ENCODE results near the gene SLC2A9. TPM values are rescaled to one million over a fixed set of nuclear protein-coding genes. Genes with fewer than 3 reads are reported as not detected.
A peak's percentile ranks its signal among the peaks of the same experiment; 100 is the strongest.

Gene SLC2A9
- polyA plus RNA-seq (ENCODE audit: insufficient read depth in 1 of 5, insufficient read length in 5 of 5, low replicate concordance in 1 of 5) = 1 to 10 TPM; 2.6 to 5.1 (median 3.4) TPM
- long read RNA-seq, donor 1 = 0 reads
- long read RNA-seq, donor 2 = 0 reads
- long read RNA-seq, donor 3 = 0 reads
- long read RNA-seq, donor 4 = 0 reads
- long read RNA-seq, donor 5 = 0 reads
- long read RNA-seq, donor 6 = 0 reads
- long read RNA-seq, donor 7 = 0 reads
- long read RNA-seq, donor 8 = 0 reads

DNA sequence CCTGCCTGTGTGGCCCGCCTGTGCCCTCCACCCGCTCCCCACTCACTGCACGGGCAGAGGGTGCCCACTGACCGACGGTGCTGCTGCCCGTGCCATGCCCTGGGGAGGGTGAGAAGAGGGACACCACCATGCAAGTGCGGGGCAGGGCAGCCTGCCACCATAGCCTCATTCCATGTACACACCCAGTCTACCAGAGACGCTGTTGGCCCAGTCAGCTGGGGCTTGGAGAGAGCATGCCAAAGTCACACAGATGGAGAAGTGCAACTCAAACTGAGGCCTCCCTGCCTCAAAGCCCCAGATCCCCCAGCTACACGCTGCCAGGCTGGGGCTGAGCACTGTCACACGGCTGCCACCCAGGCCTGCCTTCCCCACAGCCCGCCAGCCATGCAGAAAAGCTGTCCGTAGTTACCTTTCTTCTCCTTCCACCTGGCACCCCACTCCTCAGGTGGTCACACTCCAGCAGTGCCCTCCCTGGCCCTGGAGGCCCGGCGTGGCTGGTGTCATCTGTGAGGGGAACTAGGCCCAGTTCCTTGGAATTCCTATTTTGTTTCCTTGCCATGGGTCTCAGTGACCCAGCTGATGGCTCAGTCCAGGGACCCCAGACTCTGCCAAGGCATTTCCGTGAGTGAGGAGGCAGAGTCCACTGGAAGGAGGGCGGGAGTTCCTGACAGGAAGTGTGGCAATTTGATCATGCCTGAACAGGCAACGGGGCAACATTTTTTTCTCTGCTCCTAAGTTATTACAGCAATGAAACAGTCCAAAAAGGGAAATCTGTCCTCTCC, at the start of gene SLC2A9:
TSS of gene SLC2A9 (minus strand) at position 627 of the 782 bp plus-strand sequence. CDS start at position 559, 68 bp downstream.
- DNase-seq = no peak

DNA sequence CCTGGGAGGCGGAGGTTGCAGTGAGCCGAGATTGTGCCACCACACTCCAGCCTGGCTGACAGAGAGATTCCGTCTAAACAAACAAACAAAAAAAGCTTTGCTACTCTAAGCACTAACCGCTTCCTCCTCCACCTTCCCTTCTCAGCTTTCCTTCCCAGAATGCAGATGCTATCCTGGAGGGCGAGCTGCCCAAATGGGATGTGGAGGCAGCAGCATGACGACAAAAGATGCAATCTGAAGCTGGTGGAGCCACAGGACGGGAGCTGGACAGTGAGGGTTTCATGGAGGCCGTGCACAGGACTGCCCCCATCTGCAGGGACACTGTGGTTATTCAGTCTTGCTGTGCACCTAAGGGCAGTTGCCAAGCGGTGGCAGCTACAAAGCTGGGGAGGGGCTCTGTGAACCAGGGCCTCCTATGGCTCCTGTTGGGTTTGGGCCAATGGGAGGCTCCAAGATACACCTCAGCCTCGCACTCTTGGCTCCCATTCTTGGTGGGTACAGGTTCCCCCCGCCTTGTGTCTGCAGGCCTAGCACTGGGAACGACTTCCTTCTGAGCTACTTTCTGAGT, 47.9 kb upstream of the SLC2A9 start:
- DNase-seq = no peak

DNA sequence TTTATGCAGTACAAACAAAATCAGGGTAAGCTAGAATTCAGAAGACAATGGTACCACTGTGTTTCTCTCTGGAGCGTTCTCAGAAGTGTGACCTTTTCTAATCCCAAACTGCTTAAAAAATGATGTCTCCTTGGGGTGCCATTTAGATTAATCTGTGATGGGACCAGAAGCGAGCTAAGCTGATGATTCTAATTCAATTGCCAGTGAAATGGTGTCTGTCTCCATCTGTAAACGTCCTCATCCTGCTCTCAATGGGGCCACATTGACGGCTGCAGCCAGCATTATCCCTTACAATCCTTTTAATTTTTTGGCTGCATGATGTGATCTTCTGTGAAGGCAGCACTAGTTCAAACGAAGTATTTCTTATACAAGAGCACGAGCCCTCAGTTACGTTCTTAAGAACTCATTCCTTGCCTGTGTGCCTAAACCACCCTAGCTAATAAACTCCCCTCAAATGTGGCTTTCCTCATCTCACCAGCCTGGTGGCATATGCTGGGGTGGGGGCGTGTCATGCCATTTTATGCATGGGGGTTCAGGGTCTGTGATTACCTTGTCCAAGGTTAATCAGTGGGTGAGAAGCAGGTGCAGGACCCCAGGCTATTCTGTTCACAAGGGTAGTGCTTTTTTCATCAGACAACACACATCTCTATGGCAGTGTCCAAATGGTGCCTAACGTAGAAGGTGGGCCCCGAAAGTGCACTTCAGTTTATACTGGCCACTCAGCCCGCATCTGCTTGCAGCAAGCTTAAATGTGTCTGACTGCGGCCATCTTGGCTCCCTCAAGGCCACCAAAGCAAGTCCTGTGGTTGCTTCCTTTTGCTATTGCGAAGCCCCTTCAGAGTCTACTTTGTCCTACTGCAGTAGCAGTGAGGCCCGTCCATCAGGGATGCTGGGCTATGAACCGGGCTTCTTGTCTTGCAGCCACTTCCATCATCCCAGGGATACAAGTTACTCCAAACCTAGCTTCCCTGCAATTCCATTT, 45.7 kb upstream of the SLC2A9 start:
- no peak for DNase-seq

DNA sequence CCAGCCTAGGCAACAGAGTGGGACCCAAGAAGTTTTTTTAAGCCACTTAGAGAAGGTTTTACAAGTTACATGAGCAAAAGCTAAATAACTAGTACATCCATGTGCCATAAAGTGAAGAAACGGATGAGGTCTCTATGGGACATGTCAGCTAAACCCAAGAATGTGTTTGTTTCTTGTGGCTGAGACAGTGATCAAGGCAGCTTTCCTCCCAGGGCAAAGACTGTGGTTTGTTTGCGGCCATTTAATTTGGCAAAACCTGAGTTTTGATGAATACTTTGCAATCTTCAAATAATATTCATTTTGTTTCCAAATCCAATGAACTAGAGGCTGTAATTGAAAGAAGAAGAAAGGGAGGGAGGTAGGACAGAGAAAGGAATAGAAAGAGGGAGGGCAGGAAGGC, 44.9 kb upstream of the SLC2A9 start:
- DNase-seq = no peak

DNA sequence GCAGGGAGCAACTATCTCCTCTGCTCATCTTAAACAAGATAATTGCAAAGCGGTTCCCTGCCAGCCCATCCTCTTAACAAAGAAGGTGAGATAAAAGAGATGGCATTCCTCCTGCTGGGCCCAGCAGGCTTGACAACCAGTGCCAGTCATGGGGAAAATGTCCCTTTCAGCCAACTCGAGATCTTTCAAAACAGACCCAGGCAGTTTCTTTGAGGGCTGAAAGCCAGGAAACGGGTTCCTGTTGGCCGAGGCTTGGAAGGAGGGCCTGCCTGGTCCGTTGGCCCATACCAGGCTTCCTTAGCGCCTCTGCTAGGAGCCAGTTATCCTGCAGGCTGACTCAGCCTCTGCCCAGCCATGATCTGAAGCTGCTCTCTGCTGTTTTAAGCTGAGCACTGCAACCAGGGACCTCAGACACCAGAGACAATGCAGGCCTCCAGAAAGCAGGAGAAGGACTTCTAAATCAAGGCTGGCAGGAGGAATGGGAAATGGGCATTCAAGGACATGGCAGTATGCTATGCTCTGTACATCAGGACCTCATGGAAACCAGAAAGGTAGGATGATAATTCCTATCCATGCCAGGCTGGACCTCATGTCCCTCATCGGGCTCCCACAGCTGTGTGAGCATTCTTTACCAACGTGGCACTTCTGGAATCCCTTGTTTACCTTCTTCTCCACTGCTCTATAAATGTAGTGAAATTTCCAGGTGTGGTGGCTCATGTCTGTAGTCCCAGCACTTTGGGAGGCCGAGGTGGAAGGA, 42.4 kb upstream of the SLC2A9 start:
- DNase-seq = peak; percentile 28 to 38

DNA sequence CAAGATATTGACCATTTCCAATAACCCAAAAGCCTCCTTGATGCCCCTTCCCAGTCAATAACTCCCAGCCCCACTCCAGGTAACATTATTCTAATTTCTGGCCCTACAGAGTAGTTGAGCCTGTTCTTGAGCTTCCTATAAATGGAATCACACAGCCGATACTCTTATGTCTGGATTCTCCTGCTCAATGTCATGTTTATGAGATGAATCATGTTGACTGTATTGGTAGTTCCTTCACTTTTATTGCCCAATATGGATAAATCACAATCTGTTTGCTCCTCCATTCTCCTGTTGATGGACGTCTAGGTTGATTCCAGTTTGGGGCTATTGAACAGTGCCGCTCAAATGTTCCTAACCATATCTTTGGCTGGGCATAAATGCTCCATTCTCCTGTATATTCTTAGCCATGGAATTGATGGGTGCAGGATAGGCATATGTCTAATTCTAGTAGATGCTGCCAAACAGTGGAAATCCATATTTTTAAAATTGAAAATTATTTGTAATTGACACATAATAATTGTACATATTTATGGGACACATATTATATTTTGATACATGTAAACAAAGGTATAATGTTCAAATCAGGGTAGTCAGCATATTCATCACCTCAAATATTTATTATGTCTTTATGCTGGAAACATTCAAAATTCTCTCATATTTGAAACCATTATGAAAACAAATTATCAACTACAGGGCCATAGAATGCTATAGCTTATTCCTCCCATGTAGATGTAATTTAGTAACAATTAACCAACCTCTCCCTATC, 40.5 kb upstream of the SLC2A9 start:
- no peak for DNase-seq

DNA sequence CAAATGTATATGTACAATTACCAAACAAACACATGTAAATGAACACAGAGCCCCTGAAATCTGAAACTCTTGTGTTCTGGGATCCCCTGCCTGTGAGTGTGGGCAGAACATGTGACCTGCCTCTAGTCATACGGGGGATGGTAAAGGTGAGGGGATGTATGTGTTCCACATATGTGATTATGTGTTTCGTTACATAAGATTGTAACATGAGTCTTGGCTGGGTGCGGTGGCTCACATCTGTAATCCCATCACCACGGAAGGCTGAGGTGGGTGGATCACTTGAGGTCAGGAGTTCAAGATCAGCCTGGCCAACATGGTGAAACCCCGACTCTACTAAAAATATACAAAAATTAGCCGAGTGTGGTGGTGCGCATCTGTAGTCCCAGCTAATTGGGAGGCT, 37.1 kb upstream of the SLC2A9 start:
- no peak for DNase-seq

DNA sequence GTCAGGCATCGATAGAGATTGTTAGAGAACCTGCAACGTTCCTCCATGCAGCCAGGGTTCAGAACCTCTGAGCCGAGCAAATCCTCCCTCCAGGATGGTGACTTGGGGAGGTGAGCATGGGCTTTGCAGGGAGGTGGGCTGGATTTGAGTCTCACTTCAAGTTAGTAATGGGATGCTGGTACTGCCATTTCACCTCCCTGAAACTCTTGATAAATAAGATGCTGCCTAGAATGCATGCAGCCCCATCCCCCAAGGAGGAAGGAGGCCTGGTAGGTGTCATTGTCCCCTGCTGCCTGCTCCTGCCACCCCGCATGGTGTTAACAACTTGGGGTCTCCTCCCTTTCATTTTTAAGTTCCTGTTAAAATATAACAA, 35.7 kb upstream of the SLC2A9 start:
- no peak for DNase-seq

DNA sequence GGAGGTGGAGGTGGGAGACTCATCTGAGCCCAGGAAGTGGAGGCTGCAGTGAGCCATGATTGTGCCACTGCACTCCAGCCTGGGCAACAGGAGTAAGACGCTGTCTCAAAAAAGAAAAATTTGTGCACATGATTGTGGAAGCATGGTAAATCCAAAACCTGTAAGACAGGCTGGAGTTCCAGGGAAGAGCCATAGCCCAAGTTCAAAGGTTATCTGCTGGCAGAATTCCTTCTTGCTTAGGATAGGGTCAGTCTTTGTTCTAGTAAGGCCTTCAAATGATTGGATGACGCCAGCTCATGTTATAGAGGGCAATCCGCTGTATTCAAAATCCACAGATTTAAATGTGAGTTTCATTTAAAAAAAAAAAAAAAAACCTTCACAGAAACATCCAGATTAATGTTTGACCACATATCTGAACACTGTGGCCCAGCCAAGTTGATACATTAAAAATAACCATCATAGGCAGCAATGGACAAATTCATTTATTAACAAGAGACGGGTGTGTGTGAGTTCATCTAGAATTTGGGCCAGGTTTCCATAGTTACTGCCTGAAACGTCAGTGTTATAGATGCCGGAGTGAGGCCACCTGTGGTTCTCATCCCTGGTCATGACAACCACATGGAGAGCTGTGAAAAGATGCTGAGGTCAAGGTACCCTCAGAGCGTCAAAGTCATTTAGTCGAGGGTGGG, 35.2 kb upstream of the SLC2A9 start:
- no peak for DNase-seq

DNA sequence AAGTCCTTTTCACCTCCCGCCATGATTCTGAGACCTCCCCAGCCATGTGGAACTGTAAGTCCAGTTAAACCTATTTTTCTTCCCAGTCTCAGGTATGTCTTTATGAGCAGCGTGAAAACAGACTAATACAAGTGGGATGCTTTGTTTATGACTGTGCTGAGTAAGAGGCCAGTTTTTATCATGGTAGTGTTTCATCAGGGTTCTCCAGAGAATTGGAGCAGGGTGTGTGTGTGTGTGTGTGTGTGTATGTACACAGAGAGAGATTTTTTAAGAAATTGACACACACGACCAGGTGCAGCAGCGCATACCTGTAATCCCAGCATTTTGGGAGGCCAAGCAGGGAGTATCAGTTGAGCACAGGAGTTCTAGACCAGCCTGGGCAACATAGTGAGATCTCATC, 34.6 kb upstream of the SLC2A9 start:
- DNase-seq = no peak

DNA sequence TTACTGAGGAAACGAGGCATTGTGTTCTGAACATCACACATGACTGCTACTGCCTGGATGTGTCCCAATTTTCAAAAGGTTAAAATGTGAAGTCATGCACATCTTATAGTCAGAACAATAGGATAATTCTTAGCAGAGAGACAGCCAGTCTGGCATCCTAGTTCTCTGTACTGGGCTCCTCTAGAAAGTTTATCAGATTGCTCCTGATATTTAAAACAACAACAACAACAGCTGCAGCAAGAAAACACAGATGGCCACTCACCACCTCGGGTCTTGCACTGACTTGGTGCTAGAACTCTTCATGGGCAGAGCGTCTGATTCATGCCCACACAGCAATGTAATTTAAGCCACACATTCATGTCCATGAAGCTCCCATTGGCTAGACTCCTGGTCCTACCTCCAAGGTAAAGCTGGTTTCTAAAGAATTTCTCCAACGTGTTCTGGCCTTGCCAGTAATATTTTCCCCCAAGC, 33.3 kb upstream of the SLC2A9 start:
- no peak for DNase-seq

DNA sequence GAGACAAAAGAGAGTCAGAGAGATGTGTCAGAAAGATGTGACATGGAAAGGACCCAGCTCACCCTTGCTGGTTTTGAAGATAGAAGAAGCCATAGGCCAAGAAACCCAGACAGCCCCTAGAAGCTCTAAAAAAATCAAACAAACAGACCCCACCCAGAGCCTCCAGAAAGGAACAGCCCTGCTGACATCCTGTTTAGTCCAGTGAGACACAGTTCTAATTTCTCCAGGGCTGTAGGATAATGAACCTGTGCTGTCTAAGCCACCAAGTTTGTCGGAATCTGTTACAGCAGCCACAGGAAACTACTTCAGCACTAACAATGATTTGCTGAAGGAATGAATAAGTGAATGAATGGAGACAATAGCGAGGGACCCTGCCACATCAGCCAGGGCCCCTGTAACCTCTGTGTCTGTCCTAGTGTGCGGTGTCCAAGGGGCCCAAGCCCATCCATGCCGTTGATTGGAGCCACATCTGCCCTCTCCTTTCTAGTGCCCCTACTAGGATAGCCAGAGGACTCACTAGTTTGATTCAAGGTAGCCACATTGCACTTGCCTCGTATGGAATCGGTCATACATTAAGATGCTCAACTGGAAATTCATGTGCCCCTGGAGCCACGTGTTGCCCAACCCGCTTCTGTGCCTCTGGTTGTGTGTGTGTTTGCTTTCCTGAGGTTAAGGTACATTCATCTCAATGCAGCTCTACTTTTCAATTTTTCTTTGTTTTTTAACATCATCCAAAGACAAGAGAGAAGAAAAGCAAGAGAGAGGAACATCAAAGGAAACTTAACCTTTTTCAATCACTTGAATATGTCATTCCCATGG, 32.5 kb upstream of the SLC2A9 start:
- DNase-seq = no peak

DNA sequence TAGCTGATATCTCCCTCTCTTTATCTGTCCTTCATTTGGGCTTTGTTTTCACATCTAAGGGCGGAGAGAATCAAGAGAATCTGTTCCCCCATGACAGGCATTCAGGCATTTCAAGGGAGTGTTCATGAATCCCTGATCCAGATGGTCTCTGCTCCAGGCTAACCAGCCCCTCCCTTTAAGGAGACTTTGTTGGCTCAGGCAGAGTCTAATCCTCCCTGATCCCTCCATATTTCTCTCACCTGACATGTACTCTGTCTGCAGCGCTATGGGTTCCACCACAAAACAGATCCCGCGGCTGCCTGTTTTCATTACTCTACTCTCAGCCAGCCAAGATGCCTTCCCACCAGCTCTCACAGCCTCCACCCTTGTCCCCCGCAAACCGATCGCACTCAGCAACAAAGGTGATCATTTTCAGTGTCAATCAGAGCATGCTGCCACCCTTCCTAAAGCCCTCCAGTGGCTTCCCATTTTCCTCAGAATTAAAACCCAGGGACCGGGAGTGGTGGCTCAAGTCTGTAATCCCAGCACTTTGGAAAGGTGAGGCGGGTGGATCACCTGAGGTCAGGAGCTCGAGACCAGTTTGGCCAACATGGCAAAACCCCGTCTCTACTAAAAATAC, 30.3 kb upstream of the SLC2A9 start:
- no peak for DNase-seq

DNA sequence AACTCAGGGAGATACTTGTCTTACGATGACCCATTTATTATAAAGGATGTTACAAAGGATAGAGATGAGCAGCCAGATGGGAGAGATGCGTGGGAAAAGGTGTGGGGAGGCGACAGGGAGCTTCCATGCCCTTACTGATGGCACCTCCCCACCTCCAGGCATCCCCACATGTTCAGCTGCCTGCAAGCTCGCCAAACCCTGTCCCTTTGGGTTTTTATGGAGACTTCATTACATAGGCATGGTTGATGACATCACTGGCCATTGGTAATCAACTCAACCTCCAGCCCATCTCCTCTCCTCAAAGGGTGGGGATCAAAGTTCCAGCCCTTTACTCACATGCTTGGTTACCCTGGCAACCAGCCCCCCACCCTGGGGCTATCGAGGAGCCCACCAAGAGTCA, 29.4 kb upstream of the SLC2A9 start:
- no peak for DNase-seq

DNA sequence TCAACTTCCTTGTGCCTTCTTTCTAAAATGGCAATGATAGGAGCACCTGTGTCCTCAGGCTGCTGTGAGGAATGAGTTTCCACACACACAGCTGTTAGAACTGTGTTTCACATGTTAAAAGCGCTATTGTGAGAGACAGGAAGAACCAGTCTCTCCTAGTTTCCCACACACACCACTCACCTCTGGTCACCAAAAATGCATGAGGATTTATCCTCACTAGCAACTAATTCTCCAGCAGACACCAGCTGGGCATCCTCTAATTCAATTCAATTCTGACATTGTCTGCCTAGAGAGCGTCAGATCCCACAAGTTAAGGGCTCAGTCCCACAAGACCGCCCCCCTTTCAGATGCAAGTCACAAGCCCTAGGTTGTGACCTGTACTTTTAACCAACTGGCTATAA, 29.0 kb upstream of the SLC2A9 start:
- DNase-seq = no peak

DNA sequence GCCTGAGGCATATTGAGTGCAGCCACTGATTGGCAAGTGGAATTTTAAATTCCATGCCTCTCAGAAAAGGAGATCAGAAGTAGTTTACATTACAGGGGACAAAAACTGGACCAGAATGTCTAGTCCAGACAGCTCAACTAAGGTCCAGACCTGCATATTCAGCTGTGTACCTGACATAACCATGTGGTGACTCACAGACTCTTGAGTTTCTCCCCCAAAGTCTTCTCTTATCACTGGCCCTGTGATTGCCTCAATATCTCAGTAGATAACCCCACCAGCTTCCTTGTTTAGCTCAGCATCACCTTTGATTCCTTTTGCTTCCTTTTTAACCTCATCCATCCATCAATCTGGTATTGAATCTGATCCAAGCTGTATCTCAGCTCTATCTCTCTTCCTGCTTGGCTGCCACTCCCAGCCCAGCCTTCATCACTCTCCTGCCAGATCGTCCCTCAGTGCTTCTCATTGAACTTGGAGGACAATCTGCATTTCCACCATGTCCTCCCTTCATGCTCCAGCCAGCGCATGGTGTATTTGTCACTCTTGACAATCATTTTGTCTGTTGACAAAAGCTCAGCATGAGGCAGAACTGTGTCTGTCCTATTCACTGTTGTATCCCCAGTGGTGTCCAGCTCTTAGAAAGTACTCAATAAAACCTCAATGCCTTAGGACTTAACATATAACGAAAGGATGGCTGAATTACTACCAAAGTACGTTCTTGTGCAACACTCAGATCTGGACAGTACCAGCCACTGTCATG, 27.8 kb upstream of the SLC2A9 start:
- DNase-seq = no peak

DNA sequence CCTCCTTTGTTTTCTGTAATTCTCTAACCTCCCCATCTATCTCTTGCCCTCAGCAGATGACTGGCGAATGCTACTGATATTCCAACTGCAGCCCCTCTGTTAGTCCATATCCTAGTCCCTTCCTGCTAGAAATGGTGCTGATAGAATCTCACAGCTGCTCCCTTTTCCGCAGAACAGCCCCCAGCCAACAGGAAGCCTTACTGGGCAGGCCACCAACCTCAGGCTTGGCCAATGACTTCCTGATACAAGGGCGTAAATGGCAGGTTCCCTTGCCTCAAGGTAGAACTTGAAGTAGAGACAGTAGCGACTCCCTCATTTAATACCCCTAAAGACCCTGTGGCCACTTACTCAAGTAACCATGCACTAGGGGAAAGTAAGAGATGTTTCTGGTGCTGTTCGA, 26.7 kb upstream of the SLC2A9 start:
- DNase-seq = no peak

DNA sequence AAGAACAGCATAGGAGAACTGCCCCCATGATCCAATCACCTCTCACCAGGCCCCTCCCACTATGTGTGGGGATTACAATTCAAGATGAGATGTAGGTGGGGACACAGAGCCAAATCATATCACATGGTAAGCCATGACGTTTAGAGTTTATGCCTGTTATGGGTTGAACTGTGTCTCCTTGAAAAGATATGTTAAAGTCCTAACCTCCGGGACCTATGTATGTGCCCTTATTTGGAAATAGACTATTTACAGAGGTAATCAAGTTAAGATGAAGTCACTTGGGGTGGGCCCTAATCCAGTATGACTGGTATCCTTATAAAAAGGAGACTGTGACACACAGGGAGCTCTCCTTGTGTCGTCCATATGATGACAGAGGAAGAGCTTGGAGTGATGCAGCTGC, 25.2 kb upstream of the SLC2A9 start:
- DNase-seq = no peak
